GM12874 (cell line): ENCODE data around the gene NDUFB6.

Experiments
- CTCF ChIP-seq: IDR thresholded peaks from 2 replicates; pipeline ENCODE4 v1.5.1; 2011; ENCODE audit warnings: low read depth, mild to moderate bottlenecking, control low read depth, low read length, moderate library complexity; ENCODE audit not compliant: insufficient read depth

NDUFB6 gene

DNA sequence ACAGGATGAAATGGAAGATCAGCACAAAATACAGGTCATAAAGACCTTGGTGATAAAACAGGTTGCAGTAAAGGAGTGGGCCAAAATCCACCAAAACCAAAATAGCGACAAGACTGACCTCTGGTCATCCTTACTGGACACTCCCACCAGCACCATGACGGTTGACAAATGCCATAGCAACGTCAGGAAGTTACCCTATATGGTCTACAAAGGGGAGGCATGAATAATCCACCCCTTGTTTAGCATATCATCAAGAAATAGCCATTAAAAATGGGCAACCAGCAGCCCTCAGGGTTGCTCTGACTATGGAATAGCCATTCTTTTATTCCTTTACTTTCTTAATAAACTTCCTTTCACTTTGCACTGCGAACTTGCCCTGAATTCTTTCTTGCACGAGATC lies 6.0 kb upstream of the NDUFB6 start:
- no peak for TF ChIP-seq CTCF

GRCh38 chr9:32577316-32577715 lies 4.4 kb upstream of the NDUFB6 start:
- no peak for TF ChIP-seq CTCF

- TF ChIP-seq CTCF: no peak
Observed at GRCh38 chr9:32574858-32575257, 1.9 kb upstream of the NDUFB6 start.

DNA sequence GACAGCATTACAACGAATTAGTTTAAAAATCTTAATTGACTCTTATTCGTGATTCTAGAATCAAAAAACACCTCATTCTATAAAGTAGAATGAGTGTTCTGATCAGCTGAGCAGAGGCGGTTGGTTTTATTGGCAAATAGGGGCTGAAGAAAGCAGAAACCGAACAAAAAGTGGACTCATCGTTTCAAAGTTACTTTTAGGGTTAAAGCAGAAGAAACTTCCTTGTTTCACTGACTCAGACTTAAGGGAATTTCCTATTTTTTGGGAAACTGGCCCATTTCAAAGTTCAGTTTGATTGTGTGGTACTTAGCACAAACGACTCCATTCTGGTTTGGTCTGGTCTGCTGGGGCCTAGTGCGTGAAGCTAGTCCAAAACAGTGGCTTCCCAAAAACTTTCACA lies 862 bp upstream of the NDUFB6 start:
- TF ChIP-seq CTCF: no peak

DNA sequence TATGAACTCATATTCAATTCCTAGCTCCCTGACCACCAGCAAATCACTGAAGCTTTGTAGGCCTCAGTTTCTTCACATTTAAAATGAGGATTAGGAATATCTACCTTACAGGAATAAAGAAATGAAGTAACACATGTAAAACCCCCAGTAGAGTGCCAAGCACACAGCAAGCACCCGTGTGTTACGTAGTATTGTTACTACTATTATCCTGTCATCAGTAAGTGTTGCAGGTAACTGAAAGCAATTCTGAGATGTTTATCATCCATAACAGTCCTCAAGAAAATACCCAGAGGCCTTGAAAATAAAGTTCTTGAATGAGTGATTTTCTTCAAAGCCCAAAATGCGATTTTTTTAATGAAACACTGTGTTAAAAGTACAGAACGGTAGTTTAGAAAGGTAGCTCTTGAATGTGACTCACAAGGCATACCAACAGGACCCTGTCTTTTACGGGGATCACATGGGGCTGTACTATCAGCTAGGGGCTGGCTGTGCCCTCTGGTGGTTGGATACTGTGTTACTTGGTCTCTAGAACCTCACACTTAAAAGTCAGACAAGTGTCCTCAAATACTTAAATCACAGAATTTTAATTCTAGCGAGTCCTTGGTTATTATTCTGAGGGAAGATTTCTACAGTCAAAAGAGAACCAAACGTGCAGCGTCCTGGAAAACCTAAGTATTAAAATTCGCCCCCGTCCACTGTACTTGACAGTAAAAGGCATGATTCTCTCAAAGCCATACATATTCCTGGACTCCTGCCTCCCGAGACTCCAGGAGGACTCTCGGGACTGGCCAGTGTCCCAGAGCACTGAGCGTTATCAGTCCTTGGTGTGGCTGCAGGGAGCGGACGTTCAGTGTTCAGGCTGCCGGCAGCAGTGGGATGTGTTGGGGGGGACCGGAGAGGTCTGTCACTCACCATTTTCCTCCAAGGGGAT lies 725 bp downstream of the NDUFB6 start:
- TF ChIP-seq CTCF: peak; percentile 71

GRCh38 chr9:32570262-32570661 lies 2.7 kb downstream of the NDUFB6 start:
- no peak for TF ChIP-seq CTCF

- no peak for TF ChIP-seq CTCF
Observed at GRCh38 chr9:32566770-32567169, 6.2 kb downstream of the NDUFB6 start.
